Measurements from ENCODE around the gene VSIG2. TPM values are rescaled to one million over a fixed set of nuclear protein-coding genes. Genes with fewer than 3 reads are reported as not detected.
A peak's percentile ranks its signal among the peaks of the same experiment; 100 is the strongest.

Gene VSIG2
- total and polyA plus RNA-seq, 2 donors (not counting 3 experiments of a cell fraction or from before 2014, with no cell fraction given): 1.2 to 7.0 TPM

DNA sequence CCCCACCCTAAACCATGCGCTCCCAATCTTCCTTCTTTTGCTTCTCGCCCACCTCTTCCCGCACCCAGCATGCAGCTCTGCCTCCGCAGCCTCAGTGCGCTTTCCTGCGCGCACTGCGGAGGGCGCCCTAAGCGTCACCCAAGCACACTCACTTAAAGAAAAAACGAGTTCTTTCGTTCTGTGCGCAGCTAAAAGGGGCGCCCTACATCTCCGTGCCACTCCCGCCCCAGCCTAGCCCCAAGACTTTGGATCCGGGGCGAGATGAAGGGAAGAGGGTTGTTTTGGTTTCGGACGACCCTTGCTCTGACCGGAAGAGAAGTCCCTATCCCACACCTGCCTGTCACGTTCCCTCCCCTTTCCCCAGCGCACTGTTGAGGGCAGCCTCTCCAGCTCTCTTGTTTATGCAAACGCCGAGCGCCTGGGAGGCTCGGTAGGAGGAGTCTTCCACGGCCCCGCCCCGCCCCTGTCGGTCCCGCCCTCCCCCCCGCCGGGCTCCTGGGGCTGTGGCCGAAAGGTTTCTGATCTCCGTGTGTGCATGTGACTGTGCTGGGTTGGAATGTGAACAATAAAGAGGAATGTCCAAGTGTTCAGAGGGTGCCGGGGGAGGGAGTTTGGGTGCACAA, 5.3 kb downstream of the VSIG2 start:
- H2AFZ ChIP-seq (ENCODE audit: low read depth, low read length): no peak overlapping the region
- TSS peak; percentile 37 for BruUV-seq (replicated peaks)

More for the DNA sequence above, 5.3 kb downstream of the VSIG2 start:
- Histone ChIP-seq H3K27ac (ENCODE audit: insufficient read depth, low read depth, low read length) (peak overlapping the region; percentile 70), H3K4me1 (ENCODE audit: control insufficient read depth, extremely low read depth, insufficient read depth, low read length) (peaks cover 40% of the 10 kb centered on the region), H3K4me2 (ENCODE audit: insufficient read depth, low read length) (peak overlapping the region; percentile 49), H3K9me1 (replicated peaks; ENCODE audit: control insufficient read depth, extremely low read depth, insufficient read depth, low read length) (no peaks in the 10 kb centered on the region), H3K79me2 (ENCODE audit: control insufficient read depth, insufficient read depth, low read length) (no peaks in the 10 kb centered on the region), H3K36me3 (ENCODE audit: control insufficient read depth in 2 of 2, extremely low read depth in 1 of 2, insufficient read depth in 2 of 2, low read length in 2 of 2) (no peaks in the 10 kb centered on the region), H3K9me3 (replicated peaks; ENCODE audit: control insufficient read depth, insufficient read depth, low read length) (no peaks in the 10 kb centered on the region), H3K9ac (replicated peaks; ENCODE audit: extremely low read depth, insufficient read depth, low read length) (peak overlapping the region; percentile 37), H4K20me1 (replicated peaks; ENCODE audit: control insufficient read depth, extremely low read depth, insufficient read depth, low read length) (no peaks in the 10 kb centered on the region), H3K27me3 (ENCODE audit: control insufficient read depth in 2 of 2, insufficient read depth in 2 of 2, low read length in 2 of 2) (no peaks in the 10 kb centered on the region), H3K4me3 (replicated peaks in 1 of 3; ENCODE audit: insufficient read depth in 1 of 3, low read depth in 1 of 3, low read length in 3 of 3) (peak overlapping the region in 2 of 3 experiments; percentile 36 to 46)
- TF ChIP-seq POLR2A (IDR thresholded peaks at IDR 0.05; ENCODE audit: low read depth, low read length) (peak; percentile 72), JUN (IDR thresholded peaks at IDR 0.05; ENCODE audit: borderline replicate concordance, insufficient read depth, insufficient read length, low read depth) (no peak), POLR2AphosphoS5 (IDR thresholded peaks at IDR 0.05; ENCODE audit: insufficient read depth, low read depth, low read length) (peak; percentile 57), MYC (IDR thresholded peaks at IDR 0.05; ENCODE audit: low read depth, low read length) (no peak), FOS (IDR thresholded peaks at IDR 0.05; ENCODE audit: borderline replicate concordance, insufficient read depth, low read length) (no peak)
- TF ChIP-seq, protein P1, sequence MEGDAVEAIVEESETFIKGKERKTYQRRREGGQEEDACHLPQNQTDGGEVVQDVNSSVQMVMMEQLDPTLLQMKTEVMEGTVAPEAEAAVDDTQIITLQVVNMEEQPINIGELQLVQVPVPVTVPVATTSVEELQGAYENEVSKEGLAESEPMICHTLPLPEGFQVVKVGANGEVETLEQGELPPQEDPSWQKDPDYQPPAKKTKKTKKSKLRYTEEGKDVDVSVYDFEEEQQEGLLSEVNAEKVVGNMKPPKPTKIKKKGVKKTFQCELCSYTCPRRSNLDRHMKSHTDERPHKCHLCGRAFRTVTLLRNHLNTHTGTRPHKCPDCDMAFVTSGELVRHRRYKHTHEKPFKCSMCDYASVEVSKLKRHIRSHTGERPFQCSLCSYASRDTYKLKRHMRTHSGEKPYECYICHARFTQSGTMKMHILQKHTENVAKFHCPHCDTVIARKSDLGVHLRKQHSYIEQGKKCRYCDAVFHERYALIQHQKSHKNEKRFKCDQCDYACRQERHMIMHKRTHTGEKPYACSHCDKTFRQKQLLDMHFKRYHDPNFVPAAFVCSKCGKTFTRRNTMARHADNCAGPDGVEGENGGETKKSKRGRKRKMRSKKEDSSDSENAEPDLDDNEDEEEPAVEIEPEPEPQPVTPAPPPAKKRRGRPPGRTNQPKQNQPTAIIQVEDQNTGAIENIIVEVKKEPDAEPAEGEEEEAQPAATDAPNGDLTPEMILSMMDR (IDR thresholded peaks at IDR 0.05; ENCODE audit: extremely low read depth in 1 of 2, insufficient read depth in 1 of 2, low read depth in 1 of 2, low read length in 2 of 2): peak; percentile 62 to 79
- dilution Hi-C loops (cut with MboI; ENCODE audit: extremely low pct_ligation_motif_present, low sequenced_read_pairs): no loop called here
- peak; percentile 93 for FAIRE-seq
- ChIA-PET CTCF (interaction anchor here (0.8 to 16.9 kb wide), 24 partner anchors 10 to 151 kb away, joined by 3 to 301 read pairs (median 5); partner anchors contain the start of genes ESAM, MSANTD2, ROBO3 and ROBO4), POLR2A (interaction anchor here (1.3 to 5.0 kb wide), 4 partner anchors 12 to 73 kb away, joined by 6 to 67 read pairs (median 12); partner anchors contain the start of genes SIAE and SPA17)
- DNase-seq (ENCODE audit: low read depth, low spot score): peak; percentile 93
- intact Hi-C loops (cut with micrococcal nuclease): loop anchor here (1.0 kb wide), 5 partner anchors 17 to 91 kb away; partner anchors contain the start of genes SIAE and SPA17
